ENCODE data around the gene KCNJ4. TPM values are rescaled to one million over a fixed set of nuclear protein-coding genes. Genes with fewer than 3 reads are reported as not detected.
"Not testable (repeated sequence)": the region's sequence is repeated elsewhere in the genome, so short reads cannot be mapped to it uniquely, and the experiment has no call there.

Gene KCNJ4
- total RNA-seq, 1 experiment from 2014 or later = 0.45 TPM

DNA sequence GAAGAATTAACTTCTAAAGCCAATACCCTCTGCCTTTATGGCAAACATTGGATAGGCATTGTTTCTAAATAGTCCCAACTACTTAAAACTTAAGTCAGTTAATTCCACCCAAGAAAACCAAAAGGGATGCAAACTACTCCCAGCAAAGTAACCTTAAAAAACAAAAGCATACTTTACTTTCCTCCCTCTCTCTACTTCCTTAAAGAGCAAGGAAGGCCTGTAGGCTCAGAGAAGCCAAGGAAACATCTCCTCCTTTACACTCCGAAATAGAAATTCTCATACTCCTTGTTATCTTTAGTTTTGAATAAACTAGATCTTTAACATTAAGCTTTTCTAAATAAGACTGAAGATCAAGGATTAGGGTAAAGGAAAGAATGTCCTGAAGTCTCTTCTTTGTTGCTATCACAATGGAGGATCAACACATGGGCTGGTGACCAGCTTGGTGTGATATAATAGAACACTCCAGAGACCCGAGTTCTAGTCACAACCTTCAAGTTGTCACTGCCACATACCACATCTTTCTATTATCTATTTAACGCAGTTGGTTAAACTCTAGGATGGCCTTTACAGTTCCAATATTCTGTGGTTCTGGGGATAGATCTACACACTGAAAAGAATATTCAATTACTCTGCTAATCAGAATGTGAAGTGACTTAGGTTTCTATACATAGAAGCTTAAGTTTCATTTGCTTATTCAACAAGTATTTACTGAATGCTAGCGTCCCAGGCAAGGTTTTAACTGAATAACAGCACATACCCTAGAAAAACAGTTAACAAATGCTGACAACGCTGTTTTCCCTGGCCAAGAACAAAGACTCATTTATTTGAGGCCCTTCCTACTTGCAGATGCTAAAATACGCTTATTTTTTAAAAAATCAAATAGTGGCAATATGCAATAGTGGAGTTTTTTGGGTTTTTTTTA is 66.2 kb downstream of the KCNJ4 start:
- DNase-seq (ENCODE audit: low read depth) = not testable (repeated sequence)

DNA sequence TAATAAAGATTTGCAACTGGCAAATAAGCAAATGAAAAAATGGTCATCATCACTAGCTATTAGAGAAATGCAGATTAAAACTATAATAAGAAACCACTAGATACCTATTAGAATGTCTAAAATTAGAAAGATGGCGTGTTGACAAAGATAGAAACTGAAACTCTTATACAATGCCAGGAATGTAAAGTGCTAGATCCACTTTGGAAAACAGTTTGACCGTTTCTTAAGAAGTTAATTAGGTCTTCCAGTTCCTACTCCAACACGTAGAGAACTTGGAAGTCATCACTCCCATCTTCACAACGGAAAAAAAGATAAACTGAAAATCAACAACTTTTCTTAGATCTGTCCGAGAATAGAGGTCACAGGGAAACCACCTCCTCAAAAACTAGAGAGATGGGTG is 68.1 kb downstream of the KCNJ4 start:
- DNase-seq (ENCODE audit: low read depth) = not testable (repeated sequence)

DNA sequence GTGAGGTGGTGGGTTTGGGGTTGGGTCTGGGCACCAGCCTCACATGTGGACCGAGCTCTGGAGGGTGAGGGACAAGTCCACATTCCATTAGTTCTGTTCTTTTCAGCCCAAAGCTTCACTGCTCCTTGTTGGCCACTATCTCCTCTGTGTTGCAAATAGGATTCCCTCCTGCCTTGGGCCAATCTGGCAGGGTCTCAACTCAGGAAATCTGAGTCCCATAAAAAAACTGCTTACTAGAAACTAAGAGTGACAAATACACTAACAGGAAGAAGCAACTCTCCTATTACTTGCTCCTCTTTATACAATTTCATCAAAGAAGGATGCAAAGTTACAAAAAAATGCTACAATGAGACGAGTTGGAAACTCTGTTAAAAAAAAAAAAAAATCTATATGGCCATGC is 71.6 kb downstream of the KCNJ4 start:
- DNase-seq (ENCODE audit: low read depth) = no peak

DNA sequence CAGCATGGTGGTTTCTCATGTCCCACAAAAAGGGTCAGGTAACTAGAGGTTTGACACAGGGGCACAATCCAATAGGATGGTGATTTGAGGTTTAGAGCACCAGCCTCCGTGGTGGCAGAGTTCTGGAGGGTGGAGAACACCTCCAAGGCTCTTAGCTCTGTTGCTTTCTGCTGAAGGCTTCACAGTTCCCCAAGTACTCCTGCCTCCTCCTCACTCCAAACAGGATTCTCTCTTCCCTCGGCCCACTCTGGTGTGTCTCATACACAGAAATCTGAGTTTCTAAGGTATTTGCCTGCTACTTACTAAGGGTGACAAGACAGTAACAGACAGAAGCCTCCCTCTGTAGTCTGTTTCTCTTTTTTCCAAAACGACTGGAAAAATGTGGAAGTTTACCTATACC is 73.6 kb downstream of the KCNJ4 start:
- DNase-seq (ENCODE audit: low read depth) = not testable (repeated sequence)

Other genes with a start within 250 kb of the KCNJ4 start
- 21.5 and 30.3 TPM in 2 replicates for gene TMEM184B, start 182.2 kb downstream of the KCNJ4 start, total RNA-seq (2014; rRNA removed; shearing (Covaris generic))
- gene CSNK1E, start 137.8 kb downstream of the KCNJ4 start, total RNA-seq (2014; rRNA removed; shearing (Covaris generic)) = 175 and 206 TPM in 2 replicates
- 9.1 and 11.8 TPM in 2 replicates for gene KDELR3, start 12.9 kb upstream of the KCNJ4 start, total RNA-seq (2014; rRNA removed; shearing (Covaris generic))
- 241 and 292 TPM in 2 replicates for gene DDX17, start 51.1 kb upstream of the KCNJ4 start, total RNA-seq (2014; rRNA removed; shearing (Covaris generic))
- gene DMC1, start 115.0 kb upstream of the KCNJ4 start, total RNA-seq (2014; rRNA removed; shearing (Covaris generic)) = 0.03 TPM in 1 of 2 replicates, not detected in the other
- 0.07 TPM in 1 of 2 replicates, not detected in the other for gene FAM227A, start 201.2 kb upstream of the KCNJ4 start, total RNA-seq (2014; rRNA removed; shearing (Covaris generic))
- 7.8 and 12.2 TPM in 2 replicates for gene CBY1, start 201.4 kb upstream of the KCNJ4 start, total RNA-seq (2014; rRNA removed; shearing (Covaris generic))
- gene TOMM22, start 226.8 kb upstream of the KCNJ4 start, total RNA-seq (2014; rRNA removed; shearing (Covaris generic)) = 130 and 134 TPM in 2 replicates
- 47.1 and 57.2 TPM in 2 replicates for gene JOSD1, start 245.7 kb upstream of the KCNJ4 start, total RNA-seq (2014; rRNA removed; shearing (Covaris generic))